ENCODE results near the gene DDX39B. TPM values are rescaled to one million over a fixed set of nuclear protein-coding genes. Genes with fewer than 3 reads are reported as not detected.

The DDX39B gene
- total and polyA plus RNA-seq, 2 of the 8 experiments (the other 6 are each of a cell fraction or from before 2014, with no cell fraction given): 780 to 1,164 TPM

GRCh38 chr6:31534011-31534410 is 7.8 kb downstream of the DDX39B start:
- no peaks in the 10 kb centered on the region for H3K27me3 ChIP-seq (replicated peaks in 1 of 4; ENCODE audit: control insufficient read depth in 3 of 4, extremely low read depth in 1 of 4, insufficient read depth in 3 of 4, low read length in 3 of 4)
- CTCF ChIA-PET (ENCODE audit: partially characterized antibody): interaction anchor here (0.6 kb wide), 1 partner anchor 39 kb away, joined by 3 read pairs; no protein-coding TSS in a partner anchor

More at GRCh38 chr6:31534011-31534410, 7.8 kb downstream of the DDX39B start:
- Histone ChIP-seq H3K4me1 (replicated peaks in 1 of 4; ENCODE audit: control insufficient read depth in 3 of 4, insufficient read depth in 4 of 4, low read length in 3 of 4) (peaks cover 3 to 8% (median 4%) of the 10 kb centered on the region in 4 experiments; a peak in 5 of 7 replicates), H4K8ac (ENCODE audit: extremely low read depth, insufficient read depth, low read length) (no peak overlapping the region), H4K5ac (ENCODE audit: insufficient read length, low read depth, low read length) (no peak overlapping the region), H3K9me3 (ENCODE audit: insufficient read depth in 2 of 2, low read depth in 1 of 2, low read length in 1 of 2) (no peaks in the 10 kb centered on the region), H3K79me1 (ENCODE audit: low read depth, low read length) (peaks cover 10% of the 10 kb centered on the region; the same call in 1 of the 2 replicates), H3K14ac (ENCODE audit: insufficient read length) (no peak overlapping the region), H3K79me2 (ENCODE audit: control insufficient read depth in 1 of 2, insufficient read depth in 2 of 2, low read length in 2 of 2) (peaks cover 9 to 45% of the 10 kb centered on the region in 2 experiments), H2BK15ac (ENCODE audit: low read length) (no peak overlapping the region), H4K91ac (replicated peaks; ENCODE audit: insufficient read length, low read length) (no peak overlapping the region), H3K23me2 (ENCODE audit: low read depth, low read length) (no peaks in the 10 kb centered on the region), H3K4me3 (ENCODE audit: extremely low read depth in 1 of 4, insufficient read depth in 2 of 4, low read depth in 3 of 4, low read length in 4 of 4) (no peak overlapping the region), H2AK5ac (ENCODE audit: low read depth, low read length) (no peak overlapping the region), H3K4ac (replicated peaks; ENCODE audit: insufficient read length, low read depth, low read length) (no peak overlapping the region), H3K56ac (replicated peaks; ENCODE audit: insufficient read length, low read depth, low read length) (no peak overlapping the region), H2BK20ac (ENCODE audit: low read length) (no peak overlapping the region), H2AFZ (ENCODE audit: low read length) (no peak overlapping the region), H4K20me1 (replicated peaks in 1 of 2; ENCODE audit: control insufficient read depth in 1 of 2, insufficient read depth in 2 of 2, low read length in 2 of 2) (peaks cover 42 to 43% of the 10 kb centered on the region in 2 experiments), H3K9ac (replicated peaks in 1 of 4; ENCODE audit: extremely low read depth in 1 of 4, low read depth in 3 of 4, low read length in 3 of 4) (no peak overlapping the region), H2BK12ac (ENCODE audit: low read depth, low read length) (no peak overlapping the region), H3K36me3 (ENCODE audit: control insufficient read depth in 2 of 4, insufficient read depth in 4 of 4, low read length in 3 of 4) (peaks cover 75 to 99% (median 87%) of the 10 kb centered on the region in 4 experiments), H3K23ac (ENCODE audit: insufficient read length) (no peak overlapping the region), H3K18ac (ENCODE audit: extremely low read depth, low read length) (no peak overlapping the region), H2BK120ac (replicated peaks; ENCODE audit: low read depth, low read length) (no peak overlapping the region), H3K27ac (ENCODE audit: low read depth, low read length) (no peak overlapping the region), H2BK5ac (ENCODE audit: low read depth, low read length) (no peak overlapping the region), H3K4me2 (ENCODE audit: insufficient read depth in 1 of 2, low read depth in 2 of 2, low read length in 2 of 2) (no peak overlapping the region)
- DNase-seq (ENCODE audit: low read depth in 1 of 2, low spot score in 2 of 2) (no peak), FAIRE-seq (no peak)
- 93% methylated on average over 6 of the region's 6 CpGs; no CpG with 5 or more reads in 1 of the 2 experiments for WGBS, 2 experiments (ENCODE audit: extremely low coverage in 1 of 2, insufficient coverage in 1 of 2, insufficient read length in 1 of 2, insufficient replicate concordance in 2 of 2, low coverage in 1 of 2, low lambda C conversion rate in 2 of 2, missing lambda C conversion rate in 1 of 2)
- POLR2A ChIA-PET (ENCODE audit: partially characterized antibody): interaction anchor here (0.6 to 18.4 kb wide), 14 partner anchors 3 to 119 kb away, joined by 3 to 428 read pairs (median 3); partner anchors contain the start of genes ATP6V1G2, BAG6, DDX39B and MCCD1
- TF ChIP-seq TAF7 (optimal IDR thresholded peaks at IDR 0.05; ENCODE audit: borderline replicate concordance, low read depth, low read length): no peak
- TF ChIP-seq POLR2A (IDR thresholded peaks at IDR 0.05; ENCODE audit: control extremely low read depth in 1 of 2, low read depth in 2 of 2, low read length in 2 of 2): peak; percentile 53 to 60; a peak in 2 of 3 replicates
- TF ChIP-seq RAD21 (IDR thresholded peaks at IDR 0.05 in 1 of 2, conservative IDR thresholded peaks at IDR 0.05 in 1 of 2; ENCODE audit: low read depth in 2 of 2, low read length in 2 of 2): no peak
- TF ChIP-seq NANOG (IDR thresholded peaks at IDR 0.05; ENCODE audit: insufficient read depth, low read depth, low read length, poor library complexity, severe bottlenecking): no peak
- no peak for TF ChIP-seq RNF2 (IDR thresholded peaks at IDR 0.05; ENCODE audit: borderline replicate concordance, low read depth, low read length, missing control alignments, poor library complexity, severe bottlenecking)
- no peak for TF ChIP-seq E2F6 (IDR thresholded peaks at IDR 0.05)
- peak; percentile 21; the same call in 1 of the 2 replicates for TF ChIP-seq POLR2AphosphoS5 (IDR thresholded peaks at IDR 0.05; ENCODE audit: low read depth, low read length)

Data from H1 (cell line).